ENCODE measurements around the gene IQCE.

Gene IQCE

GRCh38 chr7:2558629-2559282 is at the start of gene IQCE:
TSS of gene IQCE (plus strand) at chr7:2558979. CDS start at chr7:2559182, 203 bp downstream.
- DNase-seq (ENCODE audit: low spot score): peak; percentile 87

- DNase-seq (ENCODE audit: low spot score): no peak
These were observed 49.4 kb upstream of the IQCE start for GRCh38 chr7:2509298-2509906.

GRCh38 chr7:2510130-2510776 is 48.5 kb upstream of the IQCE start:
- no peak for DNase-seq (ENCODE audit: low spot score)

GRCh38 chr7:2510909-2511768 is 47.6 kb upstream of the IQCE start:
- DNase-seq (ENCODE audit: low spot score): no peak

- no peak for DNase-seq (ENCODE audit: low spot score)
These were observed 47.0 kb upstream of the IQCE start for GRCh38 chr7:2511769-2512168.

GRCh38 chr7:2512179-2512661 is 46.6 kb upstream of the IQCE start:
- no peak for DNase-seq (ENCODE audit: low spot score)

- DNase-seq (ENCODE audit: low spot score): no peak
These were observed 46.1 kb upstream of the IQCE start for GRCh38 chr7:2512713-2513112.

- no peak for DNase-seq (ENCODE audit: low spot score)
These were observed 45.1 kb upstream of the IQCE start for GRCh38 chr7:2513702-2514101.

- no peak for DNase-seq (ENCODE audit: low spot score)
These were observed 44.0 kb upstream of the IQCE start for GRCh38 chr7:2514473-2515423.

- no peak for DNase-seq (ENCODE audit: low spot score)
These were observed 43.2 kb upstream of the IQCE start for GRCh38 chr7:2515424-2516193.

- no peak for DNase-seq (ENCODE audit: low spot score)
These were observed 42.6 kb upstream of the IQCE start for GRCh38 chr7:2516194-2516555.

GRCh38 chr7:2517026-2517425 is 41.8 kb upstream of the IQCE start:
- DNase-seq (ENCODE audit: low spot score): no peak

GRCh38 chr7:2517678-2518507 is 40.9 kb upstream of the IQCE start:
- no peak for DNase-seq (ENCODE audit: low spot score)

- no peak for DNase-seq (ENCODE audit: low spot score)
These were observed 40.1 kb upstream of the IQCE start for GRCh38 chr7:2518737-2519118.

- DNase-seq (ENCODE audit: low spot score): peak; percentile 90
These were observed 39.5 kb upstream of the IQCE start, which contains the start of gene LFNG for GRCh38 chr7:2519119-2519930. TSS of gene LFNG (plus strand) at chr7:2519774. CDS start at chr7:2519862, 88 bp downstream.

GRCh38 chr7:2520131-2520760 is 38.5 kb upstream of the IQCE start:
- DNase-seq (ENCODE audit: low spot score): no peak

GRCh38 chr7:2520761-2521290 is 38.0 kb upstream of the IQCE start:
- DNase-seq (ENCODE audit: low spot score): no peak

GRCh38 chr7:2521341-2521745 is 37.4 kb upstream of the IQCE start:
- DNase-seq (ENCODE audit: low spot score): no peak

Data from putamen (tissue), 1 donor.